ENCODE data around the gene HAGHL. TPM values are rescaled to one million over a fixed set of nuclear protein-coding genes. Genes with fewer than 3 reads are reported as not detected.

HAGHL gene
- polyA plus RNA-seq, 1 experiment = 7.0 TPM

DNA sequence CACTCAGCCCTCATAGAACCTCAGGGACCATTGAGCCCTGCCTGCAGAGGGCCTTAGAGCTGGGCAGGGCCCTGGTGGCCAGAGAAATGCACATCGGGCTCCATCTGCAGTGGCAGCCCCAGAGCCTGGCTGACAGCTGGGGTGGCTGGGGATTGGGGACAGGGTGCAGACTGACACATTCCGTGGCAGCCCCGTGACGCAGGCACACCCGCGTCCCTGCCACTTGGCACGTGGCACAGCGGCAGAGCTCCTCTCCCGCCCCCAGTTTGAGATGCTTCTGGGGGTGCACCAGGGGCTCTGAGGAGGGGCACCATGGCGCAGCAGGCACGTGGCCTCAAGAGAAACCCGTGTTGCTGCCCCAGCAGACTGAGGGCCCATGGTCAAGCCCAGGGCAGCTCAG lies 23.5 kb upstream of the HAGHL start:
- Histone ChIP-seq H3K4me3 (ENCODE audit: low read depth, low read length) (no peak overlapping the region), H3K27me3 (ENCODE audit: control insufficient read depth, insufficient read depth, low read length) (peaks cover 43% of the 10 kb centered on the region), H3K36me3 (ENCODE audit: control insufficient read depth, insufficient read depth, low read length) (no peaks in the 10 kb centered on the region)
- DNase-seq (ENCODE audit: low read depth) = no peak
- ChIA-PET POLR2A (interaction anchor here (0.6 kb wide), 1 partner anchor 51 kb away, joined by 3 read pairs; no protein-coding TSS in a partner anchor), CTCF (interaction anchor here (1.1 to 4.2 kb wide), 2 partner anchors 9 to 82 kb away, joined by 8 to 13 read pairs; no protein-coding TSS in a partner anchor)
- TF ChIP-seq, protein P1, sequence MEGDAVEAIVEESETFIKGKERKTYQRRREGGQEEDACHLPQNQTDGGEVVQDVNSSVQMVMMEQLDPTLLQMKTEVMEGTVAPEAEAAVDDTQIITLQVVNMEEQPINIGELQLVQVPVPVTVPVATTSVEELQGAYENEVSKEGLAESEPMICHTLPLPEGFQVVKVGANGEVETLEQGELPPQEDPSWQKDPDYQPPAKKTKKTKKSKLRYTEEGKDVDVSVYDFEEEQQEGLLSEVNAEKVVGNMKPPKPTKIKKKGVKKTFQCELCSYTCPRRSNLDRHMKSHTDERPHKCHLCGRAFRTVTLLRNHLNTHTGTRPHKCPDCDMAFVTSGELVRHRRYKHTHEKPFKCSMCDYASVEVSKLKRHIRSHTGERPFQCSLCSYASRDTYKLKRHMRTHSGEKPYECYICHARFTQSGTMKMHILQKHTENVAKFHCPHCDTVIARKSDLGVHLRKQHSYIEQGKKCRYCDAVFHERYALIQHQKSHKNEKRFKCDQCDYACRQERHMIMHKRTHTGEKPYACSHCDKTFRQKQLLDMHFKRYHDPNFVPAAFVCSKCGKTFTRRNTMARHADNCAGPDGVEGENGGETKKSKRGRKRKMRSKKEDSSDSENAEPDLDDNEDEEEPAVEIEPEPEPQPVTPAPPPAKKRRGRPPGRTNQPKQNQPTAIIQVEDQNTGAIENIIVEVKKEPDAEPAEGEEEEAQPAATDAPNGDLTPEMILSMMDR (IDR thresholded peaks at IDR 0.05; ENCODE audit: insufficient read depth, low read depth, low read length) = no peak

DNA sequence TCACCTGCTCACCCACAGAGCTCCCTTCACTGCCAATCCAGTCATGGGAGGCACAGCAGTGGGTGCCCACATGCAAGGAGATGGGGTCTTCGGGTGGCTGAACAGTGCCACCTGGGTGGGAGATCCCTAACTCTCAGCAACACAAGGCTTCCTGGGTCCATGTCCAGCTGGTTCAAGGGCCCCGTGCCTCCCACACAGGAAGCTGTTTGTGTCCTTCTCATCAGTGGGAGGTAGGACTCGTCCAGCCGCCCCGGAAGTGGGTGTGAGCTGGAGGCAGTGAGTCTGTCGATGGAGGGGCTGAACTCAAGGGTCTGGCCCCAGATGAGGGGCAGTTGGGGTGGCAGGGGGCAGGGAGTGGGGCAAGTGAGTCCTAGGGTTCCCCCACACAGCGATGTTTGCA lies 22.9 kb upstream of the HAGHL start:
- TF ChIP-seq, protein P1 (IDR thresholded peaks at IDR 0.05; ENCODE audit: insufficient read depth, low read depth, low read length) = no peak
- POLR2A ChIA-PET = interaction anchor here (0.6 kb wide), 1 partner anchor 52 kb away, joined by 3 read pairs; no protein-coding TSS in a partner anchor
- no peaks in the 10 kb centered on the region for H3K36me3 ChIP-seq (ENCODE audit: control insufficient read depth, insufficient read depth, low read length)
- peaks cover 43% of the 10 kb centered on the region for H3K27me3 ChIP-seq (ENCODE audit: control insufficient read depth, insufficient read depth, low read length)
- CTCF ChIA-PET = interaction anchor here (0.6 to 4.2 kb wide), 3 partner anchors 8 to 306 kb away, joined by 3 to 13 read pairs (median 8); no protein-coding TSS in a partner anchor
- no peak for DNase-seq (ENCODE audit: low read depth)
- no peak overlapping the region for H3K4me3 ChIP-seq (ENCODE audit: low read depth, low read length)

DNA sequence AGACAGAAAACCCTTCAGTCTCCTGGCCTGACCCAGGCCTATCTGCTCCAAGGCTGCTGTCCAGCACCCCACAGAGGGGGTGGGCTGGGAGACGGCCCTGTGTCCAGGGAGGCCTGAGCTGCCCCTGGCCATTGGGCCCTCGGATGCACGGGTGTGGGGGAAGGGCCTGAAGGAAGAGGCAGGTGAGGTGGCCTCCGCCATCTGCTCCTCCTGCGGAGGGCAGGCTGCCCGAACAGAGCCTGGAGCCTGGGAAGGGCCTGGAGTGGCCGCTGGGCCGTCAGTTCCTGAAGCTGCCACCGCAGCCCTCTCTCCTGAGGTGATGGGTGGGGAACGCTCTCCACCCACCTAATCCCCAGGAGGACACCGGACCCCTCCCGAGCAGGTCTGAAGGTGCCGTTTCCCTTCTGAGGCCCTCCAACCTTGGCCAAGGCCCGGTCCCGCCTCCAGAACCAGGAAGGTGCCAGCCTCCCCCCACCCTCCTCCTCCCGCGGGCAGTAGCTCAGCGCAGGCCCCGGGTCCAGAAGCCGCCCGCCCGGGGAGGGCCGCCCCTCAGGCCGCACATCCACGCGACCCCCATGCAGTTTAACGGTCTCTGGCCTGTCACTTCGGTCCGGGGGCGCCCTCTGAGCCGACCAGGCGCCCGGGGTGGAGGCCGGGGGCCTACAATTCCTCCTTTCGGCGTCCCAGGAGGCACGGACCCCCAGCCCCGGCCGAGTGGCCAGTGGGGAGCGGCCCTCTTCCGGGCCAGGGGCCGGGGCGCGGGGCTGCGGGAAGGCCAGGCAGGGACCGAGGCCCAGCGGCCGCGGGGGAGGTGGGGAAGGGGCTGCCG lies 22.1 kb upstream of the HAGHL start:
- TF ChIP-seq, protein P1 (IDR thresholded peaks at IDR 0.05; ENCODE audit: insufficient read depth, low read depth, low read length) = no peak
- POLR2A ChIA-PET = no interaction called here
- H3K36me3 ChIP-seq (ENCODE audit: control insufficient read depth, insufficient read depth, low read length) = no peaks in the 10 kb centered on the region
- DNase-seq (ENCODE audit: low read depth) = no peak
- CTCF ChIA-PET = interaction anchor here (0.6 to 4.2 kb wide), 2 partner anchors 81 to 307 kb away, joined by 3 to 13 read pairs; no protein-coding TSS in a partner anchor
- peaks cover 40% of the 10 kb centered on the region for H3K27me3 ChIP-seq (ENCODE audit: control insufficient read depth, insufficient read depth, low read length)
- H3K4me3 ChIP-seq (ENCODE audit: low read depth, low read length) = peak overlapping the region; percentile 11; the same call in 1 of the 2 replicates

DNA sequence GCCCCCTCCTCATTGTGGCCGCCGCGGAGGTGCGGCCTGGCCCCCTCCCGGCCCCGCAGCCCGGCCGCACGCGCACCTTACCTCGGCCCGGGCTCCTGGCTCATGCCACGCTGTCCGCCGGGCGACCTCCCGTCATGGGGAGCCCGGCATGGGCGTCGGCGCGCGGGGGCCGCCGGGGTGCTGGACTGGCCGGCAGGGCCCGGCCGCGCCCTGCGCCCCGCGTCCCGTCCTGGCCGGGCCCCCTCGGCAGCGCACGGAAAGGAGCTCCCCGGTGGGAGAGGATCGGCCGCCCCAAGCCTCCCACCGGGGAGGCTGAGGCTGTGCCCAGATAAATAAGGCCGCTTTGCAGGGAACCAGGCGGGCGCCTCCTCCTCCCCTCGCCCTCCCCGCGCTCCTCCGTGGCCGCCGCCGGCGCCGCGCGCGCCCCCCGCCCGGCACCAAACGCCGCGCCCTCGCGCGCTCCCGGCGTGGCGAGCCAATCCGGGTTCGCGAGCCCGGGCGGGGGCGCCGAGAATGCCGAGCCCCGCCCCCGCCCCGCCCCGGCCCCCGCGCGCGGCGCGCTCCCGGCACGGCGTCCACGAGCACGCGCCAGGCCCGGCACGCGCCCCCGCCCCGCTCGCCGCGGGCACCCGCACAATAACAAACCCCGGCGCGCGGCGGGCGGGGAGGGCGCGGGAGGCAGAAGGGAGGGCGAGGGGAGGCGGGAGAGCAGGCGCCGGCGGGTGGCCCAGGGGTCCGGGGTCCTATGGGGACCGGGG lies 21.3 kb upstream of the HAGHL start, which contains the start of gene FBXL16:
FBXL16 (minus strand) TSS at position 371 of the 758 bp plus-strand sequence. CDS start 8,396 bp downstream, outside the sequence.
- Histone ChIP-seq H3K27me3 (ENCODE audit: control insufficient read depth, insufficient read depth, low read length) (peaks cover 40% of the 10 kb centered on the region), H3K36me3 (ENCODE audit: control insufficient read depth, insufficient read depth, low read length) (no peaks in the 10 kb centered on the region), H3K4me3 (ENCODE audit: low read depth, low read length) (peak within 1 kb of the TSS; percentile 23)
- no peak for DNase-seq (ENCODE audit: low read depth)
- TF ChIP-seq, protein P1 (IDR thresholded peaks at IDR 0.05; ENCODE audit: insufficient read depth, low read depth, low read length) = no peak
- POLR2A ChIA-PET = no interaction called here
- CTCF ChIA-PET = interaction anchor here (4.2 kb wide), 1 partner anchor 80 kb away, joined by 13 read pairs; no protein-coding TSS in a partner anchor

All from BJ (cell line).